ENCODE results near the gene UBXN4.
A peak's percentile ranks its signal among the peaks of the same experiment; 100 is the strongest.
"Not testable (repeated sequence)": the region's sequence is repeated elsewhere in the genome, so short reads cannot be mapped to it uniquely, and the experiment has no call there.

The UBXN4 gene, protein sequence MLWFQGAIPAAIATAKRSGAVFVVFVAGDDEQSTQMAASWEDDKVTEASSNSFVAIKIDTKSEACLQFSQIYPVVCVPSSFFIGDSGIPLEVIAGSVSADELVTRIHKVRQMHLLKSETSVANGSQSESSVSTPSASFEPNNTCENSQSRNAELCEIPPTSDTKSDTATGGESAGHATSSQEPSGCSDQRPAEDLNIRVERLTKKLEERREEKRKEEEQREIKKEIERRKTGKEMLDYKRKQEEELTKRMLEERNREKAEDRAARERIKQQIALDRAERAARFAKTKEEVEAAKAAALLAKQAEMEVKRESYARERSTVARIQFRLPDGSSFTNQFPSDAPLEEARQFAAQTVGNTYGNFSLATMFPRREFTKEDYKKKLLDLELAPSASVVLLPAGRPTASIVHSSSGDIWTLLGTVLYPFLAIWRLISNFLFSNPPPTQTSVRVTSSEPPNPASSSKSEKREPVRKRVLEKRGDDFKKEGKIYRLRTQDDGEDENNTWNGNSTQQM

DNA sequence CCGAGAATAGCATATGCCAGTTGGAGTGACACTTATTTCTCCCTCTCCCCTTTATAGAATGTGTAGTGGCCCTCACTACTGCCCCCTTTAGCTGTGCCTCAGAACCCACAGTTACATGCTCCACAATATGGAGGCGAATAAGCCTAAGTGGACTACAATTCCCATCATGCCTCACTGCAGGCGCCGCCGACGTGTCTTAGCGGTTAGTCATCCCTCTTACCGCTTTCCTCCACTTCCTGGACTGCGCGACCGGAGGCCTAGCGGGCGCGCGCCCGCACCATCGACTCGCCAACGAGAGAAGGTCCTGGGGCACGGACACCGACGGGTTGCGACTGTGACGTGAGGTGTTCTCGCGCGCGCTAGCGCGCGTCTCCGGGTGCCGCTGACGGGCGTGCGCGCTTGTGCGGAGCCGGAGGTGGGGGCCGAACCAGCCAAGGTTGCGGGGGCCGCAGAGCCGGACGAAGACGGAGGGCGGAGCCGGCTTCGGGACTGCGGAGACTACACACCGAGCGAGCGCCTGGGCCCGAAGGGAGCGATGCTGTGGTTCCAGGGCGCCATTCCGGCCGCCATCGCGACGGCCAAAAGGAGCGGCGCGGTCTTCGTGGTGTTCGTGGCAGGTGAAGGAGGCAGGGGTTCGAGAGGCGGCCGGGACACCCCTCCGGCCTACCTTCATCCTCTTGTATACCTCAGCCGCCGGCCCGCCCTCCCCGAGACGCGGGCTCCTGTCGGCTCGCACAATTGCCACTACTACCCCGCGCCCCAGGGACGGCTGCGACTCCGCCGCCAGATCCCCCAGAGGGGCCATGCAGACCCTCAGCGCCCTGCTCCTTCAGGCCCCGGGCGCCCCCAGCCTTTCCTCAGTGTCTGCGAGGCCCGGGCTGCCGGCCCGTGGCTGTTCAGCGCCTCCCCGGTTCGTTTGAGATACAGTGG lies at the start of gene UBXN4:
TSS of gene UBXN4 (plus strand) at position 461 of the 930 bp plus-strand sequence. CDS start at position 536, 75 bp downstream.
- peak; percentile 98 for DNase-seq (ENCODE audit: low read depth, low spot score)

DNA sequence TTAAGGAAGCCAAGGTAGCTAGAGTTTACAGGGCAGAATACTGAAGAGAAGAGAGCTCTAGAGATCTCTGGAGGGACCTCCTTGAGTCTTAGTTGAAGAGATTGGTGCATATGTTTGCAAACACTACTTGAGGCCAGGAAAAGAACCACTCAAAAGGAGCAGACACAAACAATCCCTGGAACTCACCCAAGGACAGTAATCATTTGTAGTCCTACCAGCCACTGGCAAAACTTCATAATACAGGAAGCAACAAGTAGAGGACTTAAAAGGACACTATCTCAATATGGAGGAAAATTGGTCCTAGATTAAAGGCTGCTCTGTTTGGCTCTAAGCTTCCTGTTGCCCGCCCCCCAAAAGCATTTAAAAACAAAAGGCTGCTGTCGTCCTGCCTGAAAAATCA lies 46.9 kb upstream of the UBXN4 start:
- DNase-seq (ENCODE audit: low read depth, low spot score): no peak

DNA sequence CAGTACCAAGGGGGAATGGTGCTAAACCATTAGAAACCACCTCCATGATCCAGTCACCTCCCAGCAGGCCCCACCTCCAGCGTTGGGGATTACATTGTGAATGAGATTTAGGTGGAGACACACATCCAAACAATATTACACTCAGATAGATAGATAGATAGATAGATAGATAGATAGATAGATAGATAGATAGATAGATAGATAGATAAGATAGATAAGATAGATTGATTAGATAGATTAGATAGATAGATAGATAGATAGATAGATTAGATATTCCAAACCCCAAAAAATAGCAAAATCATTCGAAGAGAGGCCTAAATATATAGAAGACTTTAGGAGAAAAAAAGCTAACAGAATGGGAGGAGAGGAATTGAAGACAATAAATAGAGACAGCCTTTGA lies 42.8 kb upstream of the UBXN4 start:
- DNase-seq (ENCODE audit: low read depth, low spot score): no peak

DNA sequence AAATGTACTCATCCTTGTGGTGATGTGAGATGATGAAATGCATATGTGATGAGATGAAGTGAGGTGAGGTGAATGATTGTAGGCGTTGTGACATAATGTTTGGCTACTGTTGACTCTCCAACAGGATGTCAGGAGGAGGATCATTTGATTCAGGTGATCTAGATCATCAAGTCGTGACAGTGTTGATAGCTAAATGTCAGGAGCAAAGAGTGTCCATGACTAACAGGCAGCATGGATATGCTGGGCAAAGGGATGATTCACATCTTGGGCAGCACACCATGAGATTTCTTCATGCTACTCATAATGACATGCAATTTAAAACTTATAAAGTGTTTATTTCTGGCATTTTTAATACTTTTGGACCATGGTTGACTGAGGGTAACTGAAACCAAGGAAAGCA lies 40.2 kb upstream of the UBXN4 start:
- no peak for DNase-seq (ENCODE audit: low read depth, low spot score)

DNA sequence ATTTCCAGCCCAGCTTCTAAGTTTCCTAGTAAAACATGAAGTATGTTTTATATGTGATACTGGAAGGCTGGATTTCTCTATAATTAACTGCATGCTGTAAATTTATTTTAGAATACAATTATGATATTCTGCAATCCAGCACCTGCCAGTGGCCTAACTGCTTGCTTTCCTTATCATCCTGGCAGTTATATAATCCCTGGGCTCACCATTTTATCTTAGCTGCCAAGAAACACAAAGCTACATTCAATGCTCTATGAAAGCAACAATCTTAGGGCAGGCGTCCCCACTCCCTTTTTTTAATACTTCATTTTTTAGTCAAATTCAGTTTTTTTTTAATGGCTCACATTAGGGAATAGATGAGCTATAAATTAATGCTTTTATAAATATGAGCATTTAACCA lies 38.4 kb upstream of the UBXN4 start:
- no peak for DNase-seq (ENCODE audit: low read depth, low spot score)

DNA sequence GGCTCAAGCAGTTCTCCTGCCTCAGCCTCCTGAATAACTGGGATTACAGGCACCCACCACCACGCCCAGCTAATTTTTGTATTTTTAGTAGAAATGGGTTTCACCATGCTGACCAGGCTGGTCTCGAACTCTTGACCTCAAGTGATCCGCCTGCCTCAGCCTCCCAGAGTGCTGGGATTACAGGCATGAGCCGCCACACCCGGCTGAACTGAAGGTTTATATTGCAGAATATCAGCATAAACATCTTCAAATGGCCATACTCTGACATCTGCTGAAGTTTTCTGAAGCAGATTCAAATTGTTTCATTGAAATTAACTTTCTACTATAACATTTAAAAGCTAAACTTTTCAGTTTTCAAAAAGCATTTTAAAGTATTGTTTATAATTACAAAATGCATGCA lies 37.6 kb upstream of the UBXN4 start:
- DNase-seq (ENCODE audit: low read depth, low spot score): not testable (repeated sequence)

DNA sequence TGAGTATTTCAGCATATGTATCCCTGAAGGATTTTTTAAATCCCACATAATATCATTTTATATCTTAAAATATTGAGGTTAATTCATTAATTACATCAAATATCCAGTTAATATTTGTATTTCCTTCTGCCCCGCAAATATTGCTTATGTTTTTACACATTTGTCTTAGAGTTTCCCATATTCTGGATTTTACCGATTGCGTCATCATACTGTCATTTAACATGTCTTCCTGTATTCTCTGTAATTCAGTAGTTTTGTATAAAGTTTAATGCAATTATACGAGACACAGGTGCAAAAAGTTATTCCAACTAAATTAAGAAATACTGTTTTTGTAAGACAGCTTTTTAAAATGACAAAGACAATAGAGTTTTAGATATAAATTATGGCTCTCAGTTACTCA lies 33.5 kb upstream of the UBXN4 start:
- no peak for DNase-seq (ENCODE audit: low read depth, low spot score)

DNA sequence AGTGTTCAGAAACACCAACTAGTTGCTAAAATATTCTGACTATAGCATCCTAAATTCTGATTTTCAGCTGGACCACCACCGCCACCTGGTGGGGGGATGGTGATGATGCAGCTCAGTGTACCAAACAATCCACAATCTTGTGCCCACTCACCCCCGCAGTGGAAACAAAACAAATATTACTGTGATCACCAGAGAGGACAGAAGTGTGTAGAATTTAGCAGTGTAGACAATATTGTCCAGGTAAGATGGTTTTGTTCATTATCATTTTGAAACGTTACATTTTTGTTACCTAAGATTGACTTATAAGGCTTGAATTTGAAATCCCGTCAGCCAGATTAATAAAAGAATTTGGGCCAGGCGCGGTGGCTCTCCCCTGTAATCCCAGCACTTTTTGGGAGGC lies 31.7 kb upstream of the UBXN4 start:
- no peak for DNase-seq (ENCODE audit: low read depth, low spot score)

DNA sequence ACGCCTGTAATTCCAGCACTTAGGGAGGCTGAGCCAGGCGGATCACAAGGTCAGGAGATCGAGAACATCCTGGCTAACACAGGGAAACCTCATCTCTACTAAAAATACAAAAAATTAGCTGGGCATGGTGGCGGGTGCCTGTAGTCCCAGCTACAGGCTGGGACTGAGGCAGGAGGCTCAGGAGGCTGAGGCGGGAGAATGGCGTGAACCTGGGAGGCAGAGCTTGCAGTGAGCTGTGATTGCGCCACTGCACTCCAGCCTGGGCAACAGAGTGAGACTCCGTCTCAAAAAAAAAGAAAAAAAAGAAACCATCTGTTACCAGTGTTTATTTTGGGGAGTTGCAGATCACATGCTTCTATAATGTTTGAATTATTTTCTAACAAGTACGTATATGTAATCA lies 26.6 kb upstream of the UBXN4 start:
- DNase-seq (ENCODE audit: low read depth, low spot score): not testable (repeated sequence)

DNA sequence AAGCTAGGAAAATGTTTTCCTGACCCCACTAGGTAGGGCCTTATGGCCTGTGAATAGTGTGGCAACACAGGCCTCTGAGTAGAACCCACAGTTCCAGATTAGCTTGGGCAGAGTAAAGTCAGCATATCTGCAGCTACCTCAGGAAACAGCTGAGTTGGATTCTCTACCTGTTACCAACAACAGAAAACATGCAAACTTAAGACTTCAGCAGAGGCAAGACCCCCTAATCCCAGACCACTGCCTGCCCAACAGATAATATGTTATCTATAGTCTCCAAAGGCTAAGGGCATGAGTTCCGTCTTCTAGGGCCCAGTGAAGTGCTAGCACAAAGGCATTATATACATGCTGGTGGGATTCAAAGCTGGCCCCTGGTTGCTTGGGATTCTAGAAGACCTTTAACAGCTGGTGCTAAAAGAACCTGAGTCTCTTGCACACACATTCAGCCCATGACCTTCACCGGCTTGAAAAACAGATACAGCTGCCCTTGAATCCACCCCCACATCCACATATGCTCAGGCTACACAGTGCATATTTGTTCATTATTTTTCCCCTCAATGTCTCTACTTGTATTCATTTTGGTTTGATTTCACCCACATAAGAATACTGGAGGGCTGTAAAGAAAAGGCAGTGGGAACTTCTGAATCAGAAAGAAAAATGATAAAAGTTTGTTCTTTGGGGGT lies 13.5 kb upstream of the UBXN4 start:
- no peak for DNase-seq (ENCODE audit: low read depth, low spot score)

DNA sequence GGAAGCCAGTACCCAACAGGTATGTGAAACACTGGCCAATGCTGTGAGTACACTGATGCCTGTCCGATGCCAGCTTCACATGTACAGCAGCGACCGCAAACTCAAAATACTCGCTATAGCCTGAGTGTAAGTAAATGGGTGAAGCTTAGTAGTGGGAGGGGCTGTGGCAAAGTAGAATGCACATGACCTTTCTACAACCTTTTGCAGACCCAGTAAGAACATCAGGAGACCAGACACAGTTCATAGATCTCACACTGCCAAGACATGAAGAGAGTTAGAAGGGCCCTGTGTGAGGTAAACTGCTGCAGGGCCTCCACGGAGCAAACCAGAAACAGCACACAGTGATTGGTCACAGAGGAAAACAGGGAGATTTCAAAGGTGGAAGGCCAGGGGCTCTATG lies 9.1 kb upstream of the UBXN4 start:
- DNase-seq (ENCODE audit: low read depth, low spot score): no peak

DNA sequence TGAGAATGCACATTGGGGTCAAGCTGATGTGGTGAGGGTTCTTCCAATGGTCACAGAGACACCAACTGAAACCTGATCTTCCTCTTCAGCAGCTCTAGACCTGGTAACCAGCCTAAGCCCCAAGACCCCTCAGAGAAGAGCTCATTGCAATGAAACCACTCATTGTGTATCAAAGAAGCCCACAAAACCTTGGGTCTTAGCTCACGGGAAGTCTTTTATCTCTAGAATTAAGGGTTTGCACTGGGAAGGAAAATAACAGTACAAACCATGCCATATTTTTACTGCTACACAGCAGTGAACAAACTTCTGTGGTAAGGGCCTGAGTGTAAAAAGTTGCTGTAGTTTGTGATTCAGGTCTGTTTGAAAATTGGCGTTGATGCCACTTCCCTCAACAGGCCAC lies 8.6 kb upstream of the UBXN4 start:
- DNase-seq (ENCODE audit: low read depth, low spot score): no peak

DNA sequence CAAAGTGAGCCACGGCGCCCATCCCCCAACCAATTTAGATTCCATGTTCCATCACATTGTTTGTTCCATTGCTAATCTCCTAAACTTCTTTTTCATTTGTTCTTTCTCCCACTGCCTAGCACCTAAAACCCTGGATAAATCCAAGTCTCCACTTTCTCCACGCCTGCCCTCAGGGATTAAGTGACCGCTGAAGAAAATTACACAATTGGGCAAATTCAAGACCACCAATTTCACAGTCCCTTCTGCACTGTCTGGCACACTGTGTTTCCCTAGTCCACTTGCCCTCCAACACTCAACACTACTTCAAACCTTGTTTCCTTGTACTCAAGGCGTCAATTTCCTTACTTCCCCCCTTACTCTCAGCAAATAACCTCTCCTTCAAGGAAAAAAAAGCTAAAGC lies 5.1 kb upstream of the UBXN4 start:
- DNase-seq (ENCODE audit: low read depth, low spot score): no peak

DNA sequence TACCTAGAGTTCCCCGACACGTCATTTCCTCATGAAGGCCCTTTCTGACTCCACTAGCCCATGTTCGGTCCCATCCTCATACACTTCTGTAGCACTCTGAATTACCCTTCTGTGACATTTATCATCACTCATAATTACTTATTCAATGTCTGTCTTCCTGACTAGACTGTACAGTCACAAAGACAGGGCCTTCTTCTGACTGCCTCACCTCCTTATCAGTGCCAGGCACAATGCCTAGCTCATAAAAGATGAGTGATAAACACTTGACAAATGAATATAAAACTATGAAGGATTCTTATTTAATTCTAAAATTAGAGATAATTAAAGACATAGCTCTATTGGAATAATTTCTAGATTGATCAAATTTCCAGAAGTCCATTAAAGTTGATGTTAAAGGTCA lies 1.4 kb upstream of the UBXN4 start:
- DNase-seq (ENCODE audit: low read depth, low spot score): no peak

DNA sequence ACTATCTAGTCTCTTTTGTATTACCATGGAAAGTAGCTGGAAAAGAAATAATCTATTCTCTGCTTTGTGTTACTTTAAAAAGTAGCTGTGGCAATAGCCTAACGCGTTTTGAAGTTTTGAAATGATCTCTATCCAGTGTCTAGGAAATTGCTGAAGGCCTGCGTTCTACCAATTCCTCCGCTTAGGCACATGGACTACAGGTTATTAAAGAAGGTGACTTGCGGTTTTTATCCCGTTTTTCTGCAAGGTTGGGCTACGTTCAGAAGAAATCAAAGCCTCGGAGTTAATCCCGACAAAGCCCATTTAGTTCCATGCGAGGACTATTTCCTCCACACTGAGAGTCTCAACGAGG lies 636 bp upstream of the UBXN4 start:
- no peak for DNase-seq (ENCODE audit: low read depth, low spot score)

DNA sequence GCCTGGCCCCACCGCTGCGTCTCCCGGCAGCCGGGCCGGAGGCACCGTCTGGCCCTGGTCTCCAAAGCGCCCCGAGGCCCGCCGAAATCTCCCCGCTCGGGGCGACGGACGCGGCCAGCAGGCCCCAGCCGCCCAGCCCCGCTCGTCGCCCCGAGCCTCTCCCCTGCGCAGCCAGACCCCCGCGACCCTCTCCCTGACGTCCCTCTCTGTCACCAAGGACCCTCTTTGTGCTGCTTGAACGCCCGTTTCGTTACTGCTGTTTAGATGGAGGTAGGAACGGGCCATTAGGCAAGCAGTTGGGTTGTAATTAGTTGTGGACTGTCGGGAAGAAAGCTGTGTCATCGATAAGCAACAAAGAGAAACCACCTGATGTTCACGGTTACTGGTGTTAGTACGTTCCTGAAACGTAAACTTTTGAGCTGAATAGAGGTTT lies 686 bp downstream of the UBXN4 start:
- DNase-seq (ENCODE audit: low read depth, low spot score): no peak

DNA sequence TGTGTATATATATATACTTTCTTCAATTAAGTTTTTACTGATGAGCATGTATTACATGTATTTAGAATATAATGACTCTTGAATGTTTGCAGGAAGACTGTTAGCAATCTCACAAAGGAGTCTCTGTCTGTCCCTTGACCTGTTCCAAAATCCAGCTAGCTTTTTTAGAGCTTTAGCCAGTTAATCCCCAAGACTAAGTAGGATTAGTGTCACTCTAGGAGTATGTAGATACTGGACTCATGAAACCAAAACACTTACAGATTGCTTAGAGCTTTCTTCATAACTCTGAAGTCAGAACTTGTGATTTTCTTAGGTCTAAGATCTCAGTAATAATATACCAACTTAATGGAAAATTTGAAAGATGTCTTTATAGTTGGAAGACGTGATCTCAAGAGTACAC lies 2.2 kb downstream of the UBXN4 start:
- no peak for DNase-seq (ENCODE audit: low read depth, low spot score)

DNA sequence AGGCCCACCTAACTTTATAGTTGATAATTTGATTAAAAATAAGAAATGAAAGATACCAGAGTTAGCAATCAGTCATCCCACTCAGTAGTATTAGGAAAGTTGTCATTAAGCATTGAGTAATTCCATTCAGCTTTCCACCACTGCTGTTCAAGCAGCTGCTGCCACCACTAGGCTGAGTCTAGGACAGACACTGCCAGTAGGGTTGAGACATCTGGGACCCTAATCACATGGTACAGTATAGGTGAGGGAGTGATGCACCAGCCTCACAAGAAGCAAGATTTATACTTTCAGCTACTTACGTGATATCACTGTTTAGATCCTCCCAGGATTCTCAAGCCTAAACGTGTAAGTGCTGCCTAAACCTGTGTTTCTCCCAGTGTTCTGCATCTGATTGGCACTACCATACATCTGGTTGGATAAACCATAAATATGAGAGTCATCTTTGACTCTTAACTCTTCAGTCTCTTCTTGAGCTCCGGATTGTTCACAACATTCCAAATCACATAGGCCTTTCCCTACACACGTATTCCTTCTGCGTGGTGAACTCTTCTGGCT lies 3.2 kb downstream of the UBXN4 start:
- no peak for DNase-seq (ENCODE audit: low read depth, low spot score)

DNA sequence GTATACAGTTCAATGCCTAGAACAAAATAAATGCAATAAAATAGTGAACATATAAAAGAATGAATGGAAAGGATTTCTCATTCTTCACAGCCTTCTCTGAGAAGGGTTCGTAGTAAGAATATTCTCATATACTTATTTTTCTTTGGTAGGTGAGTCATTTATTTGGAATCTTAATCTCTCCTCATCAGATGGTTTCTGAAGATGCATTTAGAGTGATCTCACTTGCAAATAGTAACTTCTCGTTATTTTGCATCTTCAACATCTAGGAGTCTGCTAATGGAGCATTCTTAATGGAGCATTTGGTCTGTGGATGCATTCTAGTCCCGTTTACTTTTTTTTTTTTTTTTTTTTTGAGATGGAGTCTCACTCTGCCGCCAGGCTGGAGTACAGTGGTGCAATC lies 3.9 kb downstream of the UBXN4 start:
- no peak for DNase-seq (ENCODE audit: low read depth, low spot score)

DNA sequence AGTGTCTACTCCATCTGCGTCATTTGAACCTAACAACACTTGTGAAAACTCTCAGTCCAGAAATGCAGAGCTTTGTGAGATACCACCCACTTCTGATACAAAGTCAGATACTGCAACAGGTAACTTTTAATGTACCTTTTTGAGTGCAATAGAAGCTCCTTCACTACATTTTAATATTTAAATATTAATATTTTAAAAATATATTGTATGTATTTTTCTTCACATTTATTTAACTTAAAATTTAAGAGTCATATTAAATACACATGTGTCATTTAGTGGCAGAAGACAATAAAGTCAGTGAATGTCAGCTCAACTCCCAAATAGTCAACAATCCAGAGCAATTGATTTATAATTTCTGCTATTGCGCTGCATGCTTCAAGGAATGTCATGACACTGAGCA lies 13.9 kb downstream of the UBXN4 start:
- no peak for DNase-seq (ENCODE audit: low read depth, low spot score)

DNA sequence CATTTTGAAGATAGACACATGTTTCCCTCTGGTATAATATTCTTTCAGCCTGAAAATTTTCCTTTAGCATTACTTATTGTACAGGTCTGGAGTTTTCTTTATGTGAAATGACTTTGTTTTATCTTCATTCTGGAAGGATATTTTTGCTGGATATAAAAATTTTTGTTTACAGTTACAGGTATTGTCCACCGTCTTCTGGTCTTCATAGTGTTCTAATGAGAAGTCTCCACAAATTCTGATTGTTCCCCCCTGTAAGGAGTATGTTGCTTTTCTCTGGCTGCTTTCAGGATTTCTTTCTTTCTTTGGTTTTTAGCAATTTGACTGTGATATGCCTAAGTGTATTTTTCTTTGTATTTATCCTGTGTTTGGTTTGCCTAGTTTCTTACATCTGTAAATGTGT lies 15.0 kb downstream of the UBXN4 start:
- no peak for DNase-seq (ENCODE audit: low read depth, low spot score)

DNA sequence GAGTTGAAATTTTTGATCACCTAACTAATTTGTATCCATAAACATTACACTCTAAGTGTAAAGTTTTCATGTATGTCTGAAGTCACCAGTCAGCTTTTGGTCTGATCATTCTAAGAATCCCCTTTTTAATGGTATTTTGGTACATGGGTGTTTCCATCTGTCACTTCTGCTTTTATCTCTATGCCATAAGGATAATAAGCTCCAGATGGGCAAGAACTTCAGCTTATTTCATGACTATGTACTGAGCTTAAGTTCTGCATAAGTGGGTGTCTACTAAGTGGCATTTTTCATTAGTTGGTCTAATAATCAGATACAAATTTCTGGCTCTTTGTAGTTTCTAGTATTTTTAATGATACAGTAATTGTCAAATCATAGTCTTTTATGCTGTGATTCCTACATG lies 20.4 kb downstream of the UBXN4 start:
- no peak for DNase-seq (ENCODE audit: low read depth, low spot score)
